ENCODE measurements around the gene RNF148.
"Not testable (repeated sequence)": the region's sequence is repeated elsewhere in the genome, so short reads cannot be mapped to it uniquely, and the experiment has no call there.

The RNF148 gene

GRCh38 chr7:122689346-122690109, 13.2 kb downstream of the RNF148 start:
- no peak overlapping the region for H3K9ac ChIP-seq (ENCODE audit: low read length)
- no peaks in the 10 kb centered on the region for H3K36me3 ChIP-seq (ENCODE audit: insufficient read depth, low read length)
- H3K4me1 ChIP-seq (ENCODE audit: insufficient read depth, low read length), result no peaks in the 10 kb centered on the region
- H3K9me3 ChIP-seq (ENCODE audit: low read length), result no peaks in the 10 kb centered on the region
- H3K4me3 ChIP-seq (ENCODE audit: low read depth in 1 of 2, low read length in 2 of 2), result no peak overlapping the region
- H3K27ac ChIP-seq (ENCODE audit: low read depth, low read length), result no peak overlapping the region
- no peaks in the 10 kb centered on the region for H3K27me3 ChIP-seq (ENCODE audit: control insufficient read depth in 1 of 2, insufficient read depth in 2 of 2, low read length in 2 of 2)

DNA sequence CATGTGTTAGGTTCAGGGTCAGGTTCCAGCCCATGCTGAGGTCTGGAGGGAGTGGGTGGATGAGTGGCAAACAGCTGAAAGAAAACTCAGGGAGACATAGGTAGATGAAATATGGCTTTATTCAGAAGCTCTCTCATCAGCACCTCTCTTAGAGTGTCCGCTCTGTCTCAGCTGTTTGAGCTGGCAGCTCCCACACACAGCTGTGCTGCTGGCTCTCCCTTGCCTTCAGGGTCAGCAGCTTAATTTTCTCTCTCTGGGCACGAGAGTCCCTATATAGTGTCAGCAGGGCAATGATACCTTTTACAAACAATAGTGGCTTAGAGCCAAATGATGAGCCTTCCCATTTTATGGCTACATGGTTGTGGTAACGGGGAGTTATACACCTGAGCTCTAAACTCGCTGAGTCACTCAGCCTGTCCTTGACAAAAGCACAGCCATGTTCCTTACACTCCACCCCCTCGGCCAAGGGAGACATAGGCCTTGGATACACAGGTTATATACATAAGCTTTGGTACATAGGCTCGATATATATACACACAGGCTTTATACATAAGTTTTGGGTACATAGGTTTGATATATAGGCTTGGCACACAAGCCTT, 14.2 kb downstream of the RNF148 start:
- Histone ChIP-seq H3K27me3 (ENCODE audit: control insufficient read depth in 1 of 2, insufficient read depth in 2 of 2, low read length in 2 of 2) (no peaks in the 10 kb centered on the region), H3K4me1 (ENCODE audit: insufficient read depth, low read length) (no peaks in the 10 kb centered on the region), H3K9me3 (ENCODE audit: low read length) (no peaks in the 10 kb centered on the region), H3K36me3 (ENCODE audit: insufficient read depth, low read length) (no peaks in the 10 kb centered on the region), H3K4me3 (ENCODE audit: low read depth in 1 of 2, low read length in 2 of 2) (no peak overlapping the region), H3K9ac (ENCODE audit: low read length) (no peak overlapping the region), H3K27ac (ENCODE audit: low read depth, low read length) (no peak overlapping the region)

- no peaks in the 10 kb centered on the region for H3K36me3 ChIP-seq (ENCODE audit: insufficient read depth, low read length)
- no peak overlapping the region for H3K27ac ChIP-seq (ENCODE audit: low read depth, low read length)
- H3K9me3 ChIP-seq (ENCODE audit: low read length), result no peaks in the 10 kb centered on the region
- no peak overlapping the region for H3K4me3 ChIP-seq (ENCODE audit: low read depth in 1 of 2, low read length in 2 of 2)
- H3K27me3 ChIP-seq (ENCODE audit: control insufficient read depth in 1 of 2, insufficient read depth in 2 of 2, low read length in 2 of 2), result no peaks in the 10 kb centered on the region
- H3K4me1 ChIP-seq (ENCODE audit: insufficient read depth, low read length), result no peaks in the 10 kb centered on the region
- no peak overlapping the region for H3K9ac ChIP-seq (ENCODE audit: low read length)
Measured at GRCh38 chr7:122686360-122686878, 16.3 kb downstream of the RNF148 start.

- Histone ChIP-seq H3K4me1 (ENCODE audit: insufficient read depth, low read length) (no peaks in the 10 kb centered on the region), H3K27me3 (ENCODE audit: control insufficient read depth in 1 of 2, insufficient read depth in 2 of 2, low read length in 2 of 2) (no peaks in the 10 kb centered on the region), H3K36me3 (ENCODE audit: insufficient read depth, low read length) (no peaks in the 10 kb centered on the region), H3K27ac (ENCODE audit: low read depth, low read length) (no peak overlapping the region), H3K9me3 (ENCODE audit: low read length) (no peaks in the 10 kb centered on the region), H3K4me3 (ENCODE audit: low read depth in 1 of 2, low read length in 2 of 2) (no peak overlapping the region), H3K9ac (ENCODE audit: low read length) (no peak overlapping the region)
Measured at GRCh38 chr7:122684504-122684903, 18.2 kb downstream of the RNF148 start.

DNA sequence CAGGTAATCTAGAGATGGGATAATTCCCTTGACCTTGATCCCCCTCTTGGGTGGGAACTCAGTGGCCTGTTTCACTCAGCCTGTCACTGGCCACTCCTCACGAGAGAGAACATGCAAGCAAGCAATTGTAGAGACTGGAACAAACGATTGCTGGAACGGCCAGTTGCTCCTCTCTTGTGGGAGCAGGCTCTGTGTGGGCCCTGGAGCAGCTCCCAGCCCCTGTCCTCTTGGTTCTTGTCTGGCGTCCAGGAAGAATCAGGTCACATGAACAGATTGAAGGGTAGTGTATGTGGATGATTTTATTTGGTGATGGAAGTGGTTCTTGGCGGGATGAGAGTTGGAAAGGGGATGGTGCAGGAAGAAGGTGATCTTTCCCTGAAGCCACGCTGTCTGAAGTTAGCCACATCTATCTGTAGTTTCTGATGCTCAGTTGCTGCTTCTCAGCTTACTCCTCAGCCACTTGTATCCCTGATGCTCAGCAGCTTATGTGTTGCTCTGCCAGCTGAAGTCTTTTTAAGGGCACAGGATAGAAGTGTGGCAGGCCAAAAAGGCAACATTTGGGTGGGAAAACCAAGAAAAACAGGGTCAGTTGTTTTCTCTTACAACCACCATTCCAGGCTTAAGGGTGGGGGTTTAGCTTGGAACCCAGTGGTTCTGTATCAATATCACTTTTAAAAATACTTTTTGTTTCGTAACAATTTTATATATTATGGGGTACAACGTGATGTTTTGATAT, 19.7 kb downstream of the RNF148 start:
- no peak overlapping the region for H3K27ac ChIP-seq (ENCODE audit: low read depth, low read length)
- no peaks in the 10 kb centered on the region for H3K36me3 ChIP-seq (ENCODE audit: insufficient read depth, low read length)
- H3K9ac ChIP-seq (ENCODE audit: low read length), result no peak overlapping the region
- H3K27me3 ChIP-seq (ENCODE audit: control insufficient read depth in 1 of 2, insufficient read depth in 2 of 2, low read length in 2 of 2), result no peaks in the 10 kb centered on the region
- H3K4me1 ChIP-seq (ENCODE audit: insufficient read depth, low read length), result no peaks in the 10 kb centered on the region
- no peak overlapping the region for H3K4me3 ChIP-seq (ENCODE audit: low read depth in 1 of 2, low read length in 2 of 2)
- H3K9me3 ChIP-seq (ENCODE audit: low read length), result no peaks in the 10 kb centered on the region

DNA sequence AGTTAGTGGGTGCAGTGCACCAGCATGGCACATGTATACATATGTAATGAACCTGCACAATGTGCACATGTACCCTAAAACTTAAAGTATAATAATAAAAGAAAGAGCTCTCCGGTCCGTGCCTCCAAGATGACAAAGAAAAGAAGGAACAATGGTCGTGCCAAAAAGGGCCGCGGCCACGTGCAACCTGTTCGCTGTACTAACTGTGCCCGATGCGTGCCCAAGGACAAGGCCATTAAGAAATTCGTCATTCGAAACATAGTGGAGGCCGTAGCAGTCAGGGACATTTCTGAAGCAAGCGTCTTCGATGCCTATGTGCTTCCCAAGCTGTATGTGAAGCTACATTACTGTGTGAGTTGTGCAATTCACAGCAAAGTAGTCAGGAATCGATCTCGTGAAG, 21.5 kb downstream of the RNF148 start:
- not testable (repeated sequence) for H3K9me3 ChIP-seq (ENCODE audit: low read length); H3K4me3 ChIP-seq (ENCODE audit: low read depth in 1 of 2, low read length in 2 of 2); H3K27ac ChIP-seq (ENCODE audit: low read depth, low read length); H3K4me1 ChIP-seq (ENCODE audit: insufficient read depth, low read length); H3K27me3 ChIP-seq (ENCODE audit: control insufficient read depth in 1 of 2, insufficient read depth in 2 of 2, low read length in 2 of 2); H3K36me3 ChIP-seq (ENCODE audit: insufficient read depth, low read length); H3K9ac ChIP-seq (ENCODE audit: low read length)

- Histone ChIP-seq H3K27me3 (ENCODE audit: control insufficient read depth in 1 of 2, insufficient read depth in 2 of 2, low read length in 2 of 2) (no peaks in the 10 kb centered on the region), H3K9me3 (ENCODE audit: low read length) (no peaks in the 10 kb centered on the region), H3K9ac (ENCODE audit: low read length) (no peak overlapping the region), H3K4me3 (ENCODE audit: low read depth in 1 of 2, low read length in 2 of 2) (no peak overlapping the region), H3K36me3 (ENCODE audit: insufficient read depth, low read length) (no peaks in the 10 kb centered on the region), H3K27ac (ENCODE audit: low read depth, low read length) (no peak overlapping the region), H3K4me1 (ENCODE audit: insufficient read depth, low read length) (no peaks in the 10 kb centered on the region)
Measured at GRCh38 chr7:122679813-122680212, 22.9 kb downstream of the RNF148 start.

GRCh38 chr7:122679269-122679709, 23.4 kb downstream of the RNF148 start:
- H3K9ac ChIP-seq (ENCODE audit: low read length); H3K9me3 ChIP-seq (ENCODE audit: low read length); H3K27me3 ChIP-seq (ENCODE audit: control insufficient read depth in 1 of 2, insufficient read depth in 2 of 2, low read length in 2 of 2): not testable (repeated sequence)

GRCh38 chr7:122677149-122677548, 25.6 kb downstream of the RNF148 start:
- no peak overlapping the region for H3K27ac ChIP-seq (ENCODE audit: low read depth, low read length)
- no peaks in the 10 kb centered on the region for H3K27me3 ChIP-seq (ENCODE audit: control insufficient read depth in 1 of 2, insufficient read depth in 2 of 2, low read length in 2 of 2)
- H3K4me1 ChIP-seq (ENCODE audit: insufficient read depth, low read length), result no peaks in the 10 kb centered on the region
- no peaks in the 10 kb centered on the region for H3K9me3 ChIP-seq (ENCODE audit: low read length)
- no peak overlapping the region for H3K9ac ChIP-seq (ENCODE audit: low read length)
- H3K4me3 ChIP-seq (ENCODE audit: low read depth in 1 of 2, low read length in 2 of 2), result no peak overlapping the region
- H3K36me3 ChIP-seq (ENCODE audit: insufficient read depth, low read length), result no peaks in the 10 kb centered on the region

More at GRCh38 chr7:122679269-122679709, 23.4 kb downstream of the RNF148 start:
- H3K27ac ChIP-seq (ENCODE audit: low read depth, low read length); H3K4me1 ChIP-seq (ENCODE audit: insufficient read depth, low read length); H3K4me3 ChIP-seq (ENCODE audit: low read depth in 1 of 2, low read length in 2 of 2); H3K36me3 ChIP-seq (ENCODE audit: insufficient read depth, low read length): not testable (repeated sequence)

- no peaks in the 10 kb centered on the region for H3K9me3 ChIP-seq (ENCODE audit: low read length)
- H3K27ac ChIP-seq (ENCODE audit: low read depth, low read length), result no peak overlapping the region
- no peaks in the 10 kb centered on the region for H3K36me3 ChIP-seq (ENCODE audit: insufficient read depth, low read length)
- H3K9ac ChIP-seq (ENCODE audit: low read length), result no peak overlapping the region
- H3K27me3 ChIP-seq (ENCODE audit: control insufficient read depth in 1 of 2, insufficient read depth in 2 of 2, low read length in 2 of 2), result no peaks in the 10 kb centered on the region
- H3K4me3 ChIP-seq (ENCODE audit: low read depth in 1 of 2, low read length in 2 of 2), result no peak overlapping the region
- no peaks in the 10 kb centered on the region for H3K4me1 ChIP-seq (ENCODE audit: insufficient read depth, low read length)
Measured at GRCh38 chr7:122676466-122676865, 26.3 kb downstream of the RNF148 start.

GRCh38 chr7:122675621-122676020, 27.1 kb downstream of the RNF148 start:
- Histone ChIP-seq H3K36me3 (ENCODE audit: insufficient read depth, low read length) (no peaks in the 10 kb centered on the region), H3K9me3 (ENCODE audit: low read length) (no peaks in the 10 kb centered on the region), H3K9ac (ENCODE audit: low read length) (no peak overlapping the region), H3K4me3 (ENCODE audit: low read depth in 1 of 2, low read length in 2 of 2) (no peak overlapping the region), H3K27ac (ENCODE audit: low read depth, low read length) (no peak overlapping the region), H3K4me1 (ENCODE audit: insufficient read depth, low read length) (no peaks in the 10 kb centered on the region), H3K27me3 (ENCODE audit: control insufficient read depth in 1 of 2, insufficient read depth in 2 of 2, low read length in 2 of 2) (no peaks in the 10 kb centered on the region)
